Cardiac fibroblast (primary cell): Measurements from ENCODE around the gene DIP2C.

Experiments used
- DNase-seq, 2 donors: peaks; one replicate each; pipeline versions ENCODE4 v3.0.0 to v3.0.0-alpha.2; 2010; ENCODE audit warnings: low read depth in 2 of 2
- H3K4me3 ChIP-seq, 2 donors: replicated peaks in 1 of 2; 1 replicate in 1 of 2; 2 replicates in 1 of 2; pipeline ENCODE4 v1.5.1; 2011; ENCODE audit warnings: low read depth in 2 of 2, low read length in 2 of 2, mild to moderate bottlenecking in 2 of 2, moderate library complexity in 1 of 2
- TF ChIP-seq, protein P1 (sequence below): IDR thresholded peaks from one replicate; pipeline ENCODE4 v1.5.1; 2011; ENCODE audit warnings: low read depth, mild to moderate bottlenecking, low read length, inconsistent platforms

The DIP2C gene

GRCh38 chr10:241966-242643 lies 447.4 kb downstream of the DIP2C start:
- TF ChIP-seq, protein P1, sequence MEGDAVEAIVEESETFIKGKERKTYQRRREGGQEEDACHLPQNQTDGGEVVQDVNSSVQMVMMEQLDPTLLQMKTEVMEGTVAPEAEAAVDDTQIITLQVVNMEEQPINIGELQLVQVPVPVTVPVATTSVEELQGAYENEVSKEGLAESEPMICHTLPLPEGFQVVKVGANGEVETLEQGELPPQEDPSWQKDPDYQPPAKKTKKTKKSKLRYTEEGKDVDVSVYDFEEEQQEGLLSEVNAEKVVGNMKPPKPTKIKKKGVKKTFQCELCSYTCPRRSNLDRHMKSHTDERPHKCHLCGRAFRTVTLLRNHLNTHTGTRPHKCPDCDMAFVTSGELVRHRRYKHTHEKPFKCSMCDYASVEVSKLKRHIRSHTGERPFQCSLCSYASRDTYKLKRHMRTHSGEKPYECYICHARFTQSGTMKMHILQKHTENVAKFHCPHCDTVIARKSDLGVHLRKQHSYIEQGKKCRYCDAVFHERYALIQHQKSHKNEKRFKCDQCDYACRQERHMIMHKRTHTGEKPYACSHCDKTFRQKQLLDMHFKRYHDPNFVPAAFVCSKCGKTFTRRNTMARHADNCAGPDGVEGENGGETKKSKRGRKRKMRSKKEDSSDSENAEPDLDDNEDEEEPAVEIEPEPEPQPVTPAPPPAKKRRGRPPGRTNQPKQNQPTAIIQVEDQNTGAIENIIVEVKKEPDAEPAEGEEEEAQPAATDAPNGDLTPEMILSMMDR = no peak
- H3K4me3 ChIP-seq = no peak overlapping the region
- DNase-seq = no peak

DNA sequence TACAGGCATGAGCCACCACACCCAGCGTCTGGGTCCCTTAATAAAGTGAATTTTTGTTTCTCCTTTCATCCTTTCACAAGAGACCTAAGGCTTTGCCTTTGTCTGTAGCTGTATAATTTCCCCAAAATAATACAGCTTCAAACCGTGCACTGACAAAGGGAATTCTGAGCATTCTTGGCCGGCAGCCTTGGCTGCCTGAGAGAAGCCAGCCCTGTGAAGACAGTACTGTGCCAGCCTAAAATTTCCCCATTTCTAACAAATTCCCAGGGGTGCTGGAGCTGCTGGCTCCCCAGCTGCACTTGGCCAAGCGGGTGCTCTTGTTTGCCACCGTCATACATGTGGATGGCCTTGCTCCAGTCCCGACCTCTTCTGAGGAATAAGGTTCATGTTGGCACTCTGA lies 448.0 kb downstream of the DIP2C start:
- no peak for DNase-seq
- no peak overlapping the region for H3K4me3 ChIP-seq
- TF ChIP-seq, protein P1 = no peak

GRCh38 chr10:239109-239508 lies 450.4 kb downstream of the DIP2C start:
- TF ChIP-seq, protein P1 = no peak
- no peak overlapping the region for H3K4me3 ChIP-seq
- DNase-seq = peak in 1 of 2 donors; percentile 82

DNA sequence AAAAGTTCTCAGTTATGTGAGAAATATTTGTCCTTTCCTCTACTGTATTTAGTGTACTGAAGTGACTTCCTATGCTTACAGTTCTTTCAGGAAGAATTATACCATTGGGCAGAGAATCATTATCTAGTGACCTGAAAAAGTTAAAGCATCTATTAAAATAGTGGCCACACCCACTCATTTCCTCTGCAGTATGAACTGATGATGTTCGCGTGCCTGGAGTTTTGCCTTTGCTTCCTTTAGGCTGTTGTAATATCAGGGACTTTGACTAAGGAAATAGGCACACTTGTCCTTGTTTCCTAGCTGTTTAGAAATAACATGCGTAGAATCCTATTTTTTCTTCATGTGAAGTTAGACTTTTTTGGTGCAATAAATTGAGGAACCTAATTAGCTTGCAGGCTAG lies 453.6 kb downstream of the DIP2C start:
- no peak overlapping the region for H3K4me3 ChIP-seq
- DNase-seq = peak in 1 of 2 donors; percentile 9
- TF ChIP-seq, protein P1 = no peak

GRCh38 chr10:234708-235406 lies 454.6 kb downstream of the DIP2C start:
- no peak overlapping the region for H3K4me3 ChIP-seq
- TF ChIP-seq, protein P1 = no peak
- DNase-seq = no peak

DNA sequence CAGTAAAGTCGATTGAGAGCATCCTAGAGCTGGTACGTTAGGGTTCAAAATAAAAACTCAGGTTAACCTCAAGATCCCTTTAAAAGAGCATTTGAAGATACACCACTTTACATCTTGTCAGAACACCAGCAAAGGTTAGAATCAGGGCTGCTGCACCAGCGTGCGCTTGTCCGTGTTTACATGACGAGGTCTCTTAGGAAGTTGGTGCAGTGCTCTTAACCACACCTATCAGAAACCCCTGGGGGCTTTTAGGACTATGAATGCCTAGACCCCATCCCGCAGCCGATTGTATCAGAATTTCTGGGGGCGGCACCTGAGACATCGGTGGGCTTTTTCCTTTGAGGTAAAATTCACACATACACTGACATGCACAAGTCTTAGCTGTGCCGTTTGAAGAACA lies 456.6 kb downstream of the DIP2C start:
- TF ChIP-seq, protein P1 = no peak
- no peak overlapping the region for H3K4me3 ChIP-seq
- DNase-seq = no peak
